Upper lobe of left lung (tissue), 4 donors: ENCODE data around the gene TRPM2.

Experiments
- POLR2A ChIP-seq, 4 donors: fragments of 450-650 bp; IDR thresholded peaks; one replicate each; pipeline ENCODE4 v1.5.1; 2016 to 2017; ENCODE audit warnings: antibody characterized with exemption in 4 of 4, mild to moderate bottlenecking in 2 of 4
- TF ChIP-seq, protein P1 (sequence below), 6 experiments: fragments of 450-650 bp in 4 of 6; fragments of 200-600 bp in 2 of 6; sonication (generic) in 2 of 6; IDR thresholded peaks; one replicate each; pipeline ENCODE4 v1.5.1; 2016 to 2019; ENCODE audit warnings: antibody characterized with exemption in 6 of 6

DNA sequence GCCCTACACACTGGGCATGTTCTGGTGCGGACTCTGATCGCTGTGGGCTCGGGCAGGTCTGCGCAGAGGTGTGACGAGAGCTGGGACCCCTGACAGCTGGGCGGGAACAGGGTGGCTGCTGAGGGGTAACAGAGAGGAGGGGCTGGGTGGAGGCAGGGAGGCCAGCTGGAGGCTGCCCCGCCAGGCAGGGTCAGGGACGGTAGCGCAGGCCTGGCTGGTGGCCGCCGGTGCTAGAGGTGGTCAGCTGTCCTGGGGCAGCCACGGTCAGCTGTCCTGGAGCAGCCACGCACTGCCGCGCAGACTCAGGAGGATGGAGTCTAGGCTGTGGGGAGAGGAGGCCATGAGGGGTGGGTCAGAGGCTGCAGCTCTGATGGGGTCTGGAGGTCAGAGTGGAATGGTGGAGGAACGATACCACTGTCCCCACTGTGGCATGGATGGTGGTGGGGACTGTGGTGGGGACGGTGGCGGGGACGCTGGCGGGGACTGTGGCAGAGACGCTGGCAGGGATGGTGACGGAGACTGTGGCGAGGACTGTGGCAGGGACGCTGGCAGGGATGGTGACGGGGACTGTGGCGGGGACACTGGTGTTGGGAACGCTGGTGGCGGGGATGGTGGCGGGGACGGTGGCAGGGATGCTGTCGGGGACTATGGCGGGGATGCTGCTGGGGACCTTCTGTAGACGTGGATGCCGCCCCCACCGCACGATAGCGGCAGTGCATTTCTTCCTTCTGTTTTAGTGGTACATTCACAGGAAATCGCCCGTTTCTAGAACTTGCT lies 80.6 kb downstream of the TRPM2 start:
- TF ChIP-seq, protein P1, sequence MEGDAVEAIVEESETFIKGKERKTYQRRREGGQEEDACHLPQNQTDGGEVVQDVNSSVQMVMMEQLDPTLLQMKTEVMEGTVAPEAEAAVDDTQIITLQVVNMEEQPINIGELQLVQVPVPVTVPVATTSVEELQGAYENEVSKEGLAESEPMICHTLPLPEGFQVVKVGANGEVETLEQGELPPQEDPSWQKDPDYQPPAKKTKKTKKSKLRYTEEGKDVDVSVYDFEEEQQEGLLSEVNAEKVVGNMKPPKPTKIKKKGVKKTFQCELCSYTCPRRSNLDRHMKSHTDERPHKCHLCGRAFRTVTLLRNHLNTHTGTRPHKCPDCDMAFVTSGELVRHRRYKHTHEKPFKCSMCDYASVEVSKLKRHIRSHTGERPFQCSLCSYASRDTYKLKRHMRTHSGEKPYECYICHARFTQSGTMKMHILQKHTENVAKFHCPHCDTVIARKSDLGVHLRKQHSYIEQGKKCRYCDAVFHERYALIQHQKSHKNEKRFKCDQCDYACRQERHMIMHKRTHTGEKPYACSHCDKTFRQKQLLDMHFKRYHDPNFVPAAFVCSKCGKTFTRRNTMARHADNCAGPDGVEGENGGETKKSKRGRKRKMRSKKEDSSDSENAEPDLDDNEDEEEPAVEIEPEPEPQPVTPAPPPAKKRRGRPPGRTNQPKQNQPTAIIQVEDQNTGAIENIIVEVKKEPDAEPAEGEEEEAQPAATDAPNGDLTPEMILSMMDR (IDR thresholded peaks at IDR 0.05): no peak
- TF ChIP-seq POLR2A (IDR thresholded peaks at IDR 0.05): no peak
